ENCODE results near the gene GPR82.
"Not testable (repeated sequence)": the region's sequence is repeated elsewhere in the genome, so short reads cannot be mapped to it uniquely, and the experiment has no call there.

The GPR82 gene

GRCh38 chrX:41716222-41716621, 7.8 kb upstream of the GPR82 start:
- no peak overlapping the region for H3K4me2 ChIP-seq (ENCODE audit: low read length)
- H3K27me3 ChIP-seq (ENCODE audit: control insufficient read depth, low read length): no peaks in the 10 kb centered on the region
- peaks cover 5% of the 10 kb centered on the region; the same call in 1 of the 2 replicates for H3K9me3 ChIP-seq (ENCODE audit: control insufficient read depth, insufficient read depth, low read length)
- no peak overlapping the region for H3K4me3 ChIP-seq (ENCODE audit: low read length)
- no peak overlapping the region for H3K27ac ChIP-seq (ENCODE audit: low read depth, low read length)
- H4K20me1 ChIP-seq (ENCODE audit: control insufficient read depth, insufficient read depth, low read depth, low read length): no peaks in the 10 kb centered on the region
- H3K4me1 ChIP-seq (ENCODE audit: control insufficient read depth, low read length): peaks cover 29% of the 10 kb centered on the region
- H3F3A ChIP-seq (ENCODE audit: control insufficient read depth, insufficient read depth): no peaks in the 10 kb centered on the region
- H3K79me2 ChIP-seq (ENCODE audit: control insufficient read depth, low read length): no peaks in the 10 kb centered on the region
- no peaks in the 10 kb centered on the region for H3K9me2 ChIP-seq (replicated peaks; ENCODE audit: control insufficient read depth, low read length)
- TF ChIP-seq CTCF (IDR thresholded peaks at IDR 0.05; ENCODE audit: low read depth, low read length, poor library complexity, severe bottlenecking) (no peak), EZH2phosphoT487 (IDR thresholded peaks at IDR 0.05; ENCODE audit: borderline replicate concordance, low read length) (no peak)
- H3K36me3 ChIP-seq (ENCODE audit: control insufficient read depth, low read length): no peaks in the 10 kb centered on the region

DNA sequence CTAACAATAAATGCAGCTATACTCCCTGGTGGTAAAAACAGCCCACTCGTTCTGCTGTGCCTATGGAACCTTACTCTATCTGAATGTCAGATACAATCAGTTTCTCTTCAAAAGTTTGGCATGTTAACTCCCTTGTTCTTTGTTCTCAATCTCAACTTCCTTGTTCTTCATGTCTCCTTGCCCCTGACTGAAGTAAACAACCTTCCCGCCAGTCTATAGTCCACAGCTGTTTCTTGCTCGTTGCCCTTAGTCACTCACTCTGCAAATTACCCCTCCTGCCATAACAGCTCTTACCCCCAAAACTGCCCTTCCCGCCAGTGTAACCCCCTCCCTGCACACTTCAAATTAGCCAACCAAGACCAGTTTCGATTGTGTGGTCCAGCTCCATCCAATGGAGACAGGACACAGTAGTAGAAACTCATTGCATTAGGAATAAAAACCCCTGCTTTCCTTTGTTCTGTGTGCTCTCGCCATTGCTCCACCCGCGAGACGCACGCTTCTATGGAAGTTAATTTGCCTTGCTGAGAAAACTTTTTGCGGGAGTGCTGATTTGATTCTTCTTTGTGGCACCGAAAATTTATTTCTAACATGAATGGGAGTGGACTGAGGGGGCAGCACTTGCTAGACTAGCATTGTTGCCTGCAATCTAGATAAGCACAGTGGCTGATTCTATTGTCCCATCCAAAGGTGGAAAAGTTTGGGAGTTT, 7.1 kb upstream of the GPR82 start:
- peaks cover 36% of the 10 kb centered on the region for H3K4me1 ChIP-seq (ENCODE audit: control insufficient read depth, low read length)
- no peaks in the 10 kb centered on the region for H3K36me3 ChIP-seq (ENCODE audit: control insufficient read depth, low read length)
- no peaks in the 10 kb centered on the region for H3K9me2 ChIP-seq (replicated peaks; ENCODE audit: control insufficient read depth, low read length)
- TF ChIP-seq CTCF (IDR thresholded peaks at IDR 0.05; ENCODE audit: low read depth, low read length, poor library complexity, severe bottlenecking) (no peak), EZH2phosphoT487 (IDR thresholded peaks at IDR 0.05; ENCODE audit: borderline replicate concordance, low read length) (no peak)
- no peaks in the 10 kb centered on the region for H3K79me2 ChIP-seq (ENCODE audit: control insufficient read depth, low read length)
- H3K4me2 ChIP-seq (ENCODE audit: low read length): no peak overlapping the region
- H3K4me3 ChIP-seq (ENCODE audit: low read length): no peak overlapping the region
- H3K9me3 ChIP-seq (ENCODE audit: control insufficient read depth, insufficient read depth, low read length): peaks cover 5% of the 10 kb centered on the region; the same call in 1 of the 2 replicates
- no peaks in the 10 kb centered on the region for H4K20me1 ChIP-seq (ENCODE audit: control insufficient read depth, insufficient read depth, low read depth, low read length)
- no peaks in the 10 kb centered on the region for H3F3A ChIP-seq (ENCODE audit: control insufficient read depth, insufficient read depth)
- no peaks in the 10 kb centered on the region for H3K27me3 ChIP-seq (ENCODE audit: control insufficient read depth, low read length)
- no peak overlapping the region for H3K27ac ChIP-seq (ENCODE audit: low read depth, low read length)

- Histone ChIP-seq H3K36me3 (ENCODE audit: control insufficient read depth, low read length) (no peaks in the 10 kb centered on the region), H3K27ac (ENCODE audit: low read depth, low read length) (no peak overlapping the region), H3K4me1 (ENCODE audit: control insufficient read depth, low read length) (peaks cover 54% of the 10 kb centered on the region), H3K9me3 (ENCODE audit: control insufficient read depth, insufficient read depth, low read length) (peaks cover 5% of the 10 kb centered on the region; the same call in 1 of the 2 replicates), H3F3A (ENCODE audit: control insufficient read depth, insufficient read depth) (0 out of 2 replicates have a peak, but pooled peaks cover 4% of the 10 kb centered on the region), H3K27me3 (ENCODE audit: control insufficient read depth, low read length) (no peaks in the 10 kb centered on the region), H4K20me1 (ENCODE audit: control insufficient read depth, insufficient read depth, low read depth, low read length) (no peaks in the 10 kb centered on the region), H3K4me2 (ENCODE audit: low read length) (no peak overlapping the region), H3K4me3 (ENCODE audit: low read length) (no peak overlapping the region), H3K9me2 (replicated peaks; ENCODE audit: control insufficient read depth, low read length) (no peaks in the 10 kb centered on the region), H3K79me2 (ENCODE audit: control insufficient read depth, low read length) (no peaks in the 10 kb centered on the region)
- TF ChIP-seq CTCF (IDR thresholded peaks at IDR 0.05; ENCODE audit: low read depth, low read length, poor library complexity, severe bottlenecking) (no peak), EZH2phosphoT487 (IDR thresholded peaks at IDR 0.05; ENCODE audit: borderline replicate concordance, low read length) (no peak)
These were observed 5.3 kb upstream of the GPR82 start for GRCh38 chrX:41718481-41719235.

DNA sequence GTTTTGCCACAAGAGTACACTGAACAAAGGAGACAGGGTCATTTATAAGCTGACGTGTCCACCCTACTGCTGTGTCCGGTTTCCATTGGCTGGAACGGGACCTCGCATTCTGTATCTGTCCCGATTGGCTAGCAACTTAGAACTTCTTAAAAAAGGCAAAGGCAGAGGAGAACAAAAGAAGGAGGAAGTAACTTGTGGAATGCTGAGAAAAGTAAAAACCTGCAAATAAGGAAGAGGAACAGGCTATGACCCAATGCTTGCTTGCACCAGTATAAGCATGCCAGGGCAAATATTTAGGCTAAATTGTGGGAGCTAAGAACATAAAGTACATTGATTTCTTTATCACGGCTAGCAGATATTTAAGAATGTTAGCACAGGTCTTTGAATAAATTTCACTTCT, 4.4 kb upstream of the GPR82 start:
- not testable (repeated sequence) for H3K9me2 ChIP-seq (replicated peaks; ENCODE audit: control insufficient read depth, low read length); H3K9me3 ChIP-seq (ENCODE audit: control insufficient read depth, insufficient read depth, low read length); H3K4me3 ChIP-seq (ENCODE audit: low read length); H3K27me3 ChIP-seq (ENCODE audit: control insufficient read depth, low read length); H3K36me3 ChIP-seq (ENCODE audit: control insufficient read depth, low read length); H3K79me2 ChIP-seq (ENCODE audit: control insufficient read depth, low read length); H3K4me2 ChIP-seq (ENCODE audit: low read length); H4K20me1 ChIP-seq (ENCODE audit: control insufficient read depth, insufficient read depth, low read depth, low read length); H3F3A ChIP-seq (ENCODE audit: control insufficient read depth, insufficient read depth)
- H3K27ac ChIP-seq (ENCODE audit: low read depth, low read length): 0 out of 2 replicates have a peak overlapping the region, but pooled peaks have one; percentile 38
- peaks cover 63% of the 10 kb centered on the region for H3K4me1 ChIP-seq (ENCODE audit: control insufficient read depth, low read length)

All from DOHH2 (cell line).